GM18873 (cell line): Measurements from ENCODE around the gene CDK19.
"Not testable (repeated sequence)": the region's sequence is repeated elsewhere in the genome, so short reads cannot be mapped to it uniquely, and the experiment has no call there.

Source experiments
- ATAC-seq: cut with Tn5 transposase; IDR thresholded peaks from one replicate; pipeline ENCODE4 v1.9.1; 2021; ENCODE audit warnings: mild to moderate bottlenecking, moderate library complexity, moderate number of reproducible peaks; ENCODE audit not compliant: unreplicated experiment, low FRiP score

CDK19 gene

DNA sequence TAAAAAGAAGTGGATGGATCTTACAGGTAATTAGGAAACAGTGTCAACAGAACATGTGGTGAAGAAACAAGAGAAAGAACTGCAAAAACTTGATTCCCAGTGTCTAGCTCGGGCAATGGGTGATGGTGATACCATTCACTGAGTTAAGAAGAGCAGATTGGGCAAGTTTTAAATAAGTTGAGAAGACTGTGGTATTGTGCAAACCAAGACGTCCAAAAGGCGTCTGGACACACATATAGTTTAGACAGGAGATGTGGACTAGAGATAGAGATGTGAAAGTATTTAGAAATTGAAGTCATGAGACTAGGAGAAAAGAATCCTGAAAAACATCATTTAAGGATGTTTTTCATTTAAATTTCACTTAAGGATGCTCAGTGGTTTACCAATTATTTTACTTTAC, 53.9 kb downstream of the CDK19 start:
- no peak for ATAC-seq

DNA sequence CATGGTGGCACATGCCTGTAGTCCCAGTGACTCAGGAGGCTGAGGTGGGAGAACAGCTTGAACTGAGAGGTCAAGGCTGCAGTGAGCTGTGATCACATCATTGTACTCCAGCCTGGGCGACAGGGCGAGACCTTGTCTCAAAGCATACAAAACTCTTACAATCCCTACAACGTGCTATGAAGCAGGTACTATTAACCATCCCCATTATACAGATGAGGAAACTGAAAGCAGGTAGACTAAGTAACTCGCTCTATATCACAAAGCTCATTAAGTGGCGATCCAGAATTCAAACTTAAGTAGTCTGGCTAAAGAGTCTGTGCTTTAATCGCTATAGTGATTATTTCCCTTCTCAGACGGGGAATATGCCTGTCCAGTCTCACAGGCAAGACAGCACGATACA, 54.7 kb downstream of the CDK19 start:
- no peak for ATAC-seq

GRCh38 chr6:110760098-110760497, 55.2 kb downstream of the CDK19 start:
- not testable (repeated sequence) for ATAC-seq

DNA sequence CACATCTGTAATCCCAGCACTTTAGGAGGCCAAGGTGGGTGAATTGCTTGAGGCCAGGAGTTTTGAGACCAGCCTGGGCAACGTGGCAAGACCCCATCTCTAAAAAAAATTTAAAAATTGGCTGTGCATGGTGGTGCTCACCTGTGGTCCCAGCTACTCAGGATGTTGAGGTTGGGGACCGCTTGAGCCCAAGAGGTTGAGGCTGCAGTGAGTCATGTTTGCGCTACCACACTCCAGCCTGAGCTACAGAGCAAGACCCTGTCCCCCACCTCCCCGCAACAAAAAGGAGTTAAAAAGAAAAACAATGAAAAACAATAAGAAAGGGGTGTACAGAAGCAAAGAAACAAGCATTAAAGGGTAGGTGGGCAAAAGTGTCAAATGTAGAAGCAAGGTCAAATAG, 57.3 kb downstream of the CDK19 start:
- ATAC-seq: no peak

GRCh38 chr6:110756817-110757216, 58.5 kb downstream of the CDK19 start:
- ATAC-seq: no peak

DNA sequence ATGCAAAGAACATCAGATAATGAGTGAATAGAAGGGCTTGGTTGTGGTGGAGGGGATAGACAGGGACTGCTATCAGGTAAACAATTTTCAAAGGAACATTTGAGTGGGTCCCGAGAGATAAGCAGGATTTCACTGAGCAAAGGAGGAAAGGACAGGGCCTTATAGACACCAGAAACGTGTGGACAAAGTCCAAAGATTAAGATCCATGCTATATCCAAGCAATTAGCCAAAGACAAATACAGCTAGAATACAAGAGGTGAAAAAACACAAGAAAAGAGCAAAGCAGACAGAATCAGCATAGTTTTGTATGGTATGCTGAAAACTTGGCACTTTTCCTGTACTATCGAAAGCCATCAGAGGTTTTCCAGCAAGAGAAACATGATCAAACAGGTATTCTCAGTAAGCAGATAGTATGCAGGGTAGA, 59.8 kb downstream of the CDK19 start:
- ATAC-seq: no peak

- not testable (repeated sequence) for ATAC-seq
Observed at GRCh38 chr6:110753936-110754668, 61.2 kb downstream of the CDK19 start.

GRCh38 chr6:110748453-110748852, 66.8 kb downstream of the CDK19 start:
- no peak for ATAC-seq

DNA sequence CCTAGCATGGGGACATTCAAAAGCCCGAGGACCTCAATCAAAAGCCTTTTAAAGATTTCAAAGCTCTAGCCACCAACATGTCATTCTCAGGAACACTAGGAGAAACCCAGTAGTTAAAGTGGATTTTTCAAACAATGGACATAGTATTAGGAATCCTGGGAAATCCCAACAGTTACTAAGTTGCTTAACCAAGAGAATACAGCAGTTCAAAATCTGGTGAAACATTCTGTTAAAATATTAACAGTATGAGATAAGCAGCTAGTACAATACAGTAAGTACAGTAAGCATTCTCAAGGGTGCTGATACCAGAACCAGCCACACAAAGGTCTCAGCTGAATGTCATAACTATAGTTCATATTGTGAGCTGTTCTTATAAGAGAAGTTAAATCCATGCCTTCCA, 68.6 kb downstream of the CDK19 start:
- no peak for ATAC-seq

GRCh38 chr6:110744991-110745390, 70.3 kb downstream of the CDK19 start:
- ATAC-seq: no peak

- not testable (repeated sequence) for ATAC-seq
Observed at GRCh38 chr6:110742552-110742951, 72.7 kb downstream of the CDK19 start.

DNA sequence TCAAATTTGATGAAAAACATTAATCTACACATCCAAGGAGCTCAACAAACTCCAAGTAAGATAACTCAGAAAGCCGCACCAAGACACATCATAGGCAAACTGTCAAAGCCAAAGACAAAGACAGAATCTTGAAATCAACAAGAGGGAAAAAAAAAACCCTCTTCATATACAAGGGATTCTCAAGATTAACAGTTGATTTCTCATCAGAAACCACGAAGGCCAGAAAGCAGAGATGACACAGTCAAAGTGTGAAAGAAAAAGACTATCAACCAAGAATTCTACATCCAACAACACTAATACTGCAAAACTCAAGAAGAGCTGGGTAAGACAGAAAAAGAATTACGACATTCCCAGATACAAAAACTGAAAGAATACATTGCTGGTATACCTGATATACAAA, 73.8 kb downstream of the CDK19 start:
- ATAC-seq: no peak

DNA sequence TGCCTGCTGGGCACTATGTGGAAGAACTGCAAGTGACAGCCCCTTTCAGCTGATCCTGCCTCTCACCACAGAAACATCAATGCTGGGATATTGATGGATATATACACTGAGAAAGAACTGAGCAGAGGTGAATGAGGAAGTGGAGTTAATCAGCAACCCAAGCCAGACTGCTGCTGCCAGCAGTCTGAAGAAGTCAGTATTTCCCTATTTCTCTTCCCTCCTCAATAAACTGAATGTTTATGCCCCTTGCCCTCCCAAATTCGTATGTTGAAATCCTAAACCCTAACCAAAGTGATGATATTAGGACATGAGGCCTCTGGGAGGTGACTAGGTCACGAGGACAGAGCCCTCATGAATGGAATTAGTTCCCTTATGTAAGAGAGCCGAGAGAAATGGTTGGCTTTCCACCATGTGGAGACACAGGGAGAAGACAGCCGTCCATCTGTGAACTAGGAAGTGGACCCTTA, 76.3 kb downstream of the CDK19 start:
- ATAC-seq: no peak

- ATAC-seq: no peak
Observed at GRCh38 chr6:110735666-110736065, 79.6 kb downstream of the CDK19 start.

GRCh38 chr6:110731898-110732297, 83.4 kb downstream of the CDK19 start:
- ATAC-seq: no peak

GRCh38 chr6:110731196-110731595, 84.1 kb downstream of the CDK19 start:
- ATAC-seq: no peak

DNA sequence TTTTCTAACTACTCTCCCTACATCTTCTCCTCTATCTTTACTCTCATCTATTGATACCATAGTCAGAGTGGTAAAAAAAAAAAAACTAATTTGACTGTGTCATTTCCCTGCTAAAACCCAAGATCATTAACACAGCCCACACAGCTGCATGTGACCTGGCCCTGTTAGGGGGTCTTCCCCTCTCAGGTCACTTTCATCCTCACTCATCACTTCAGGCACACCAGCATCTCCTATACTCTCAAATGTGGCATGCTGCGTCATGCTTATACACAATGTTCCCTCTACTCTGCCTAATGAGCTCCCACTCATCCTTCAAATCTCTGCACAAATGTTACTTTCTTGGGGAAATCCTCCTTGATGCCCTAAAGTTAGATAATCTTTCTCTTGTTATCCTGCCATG, 86.8 kb downstream of the CDK19 start:
- ATAC-seq: peak; percentile 89

DNA sequence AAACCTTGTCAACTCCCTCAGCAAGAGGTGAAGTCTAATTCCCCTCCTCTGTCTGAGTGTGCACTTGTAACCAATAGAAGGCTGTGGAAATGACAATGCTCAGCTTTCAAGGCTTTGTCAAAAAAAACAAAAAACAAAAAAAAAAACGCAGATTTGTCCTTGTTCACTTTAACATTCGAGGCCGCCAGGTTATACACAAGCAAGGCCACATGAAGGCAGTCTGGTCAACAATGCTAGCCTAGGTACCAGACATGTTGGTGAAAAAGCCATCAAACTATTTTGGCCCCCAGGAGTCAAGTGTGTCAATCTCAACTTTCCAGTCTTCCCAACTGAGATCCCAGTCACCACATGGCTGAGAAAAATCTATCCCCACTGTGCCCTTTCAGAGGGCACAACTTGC, 92.3 kb downstream of the CDK19 start:
- no peak for ATAC-seq

GRCh38 chr6:110720066-110720465, 95.2 kb downstream of the CDK19 start:
- no peak for ATAC-seq

- not testable (repeated sequence) for ATAC-seq
Observed at GRCh38 chr6:110719601-110720000, 95.7 kb downstream of the CDK19 start.

- ATAC-seq: no peak
Observed at GRCh38 chr6:110714143-110714542, 101.1 kb downstream of the CDK19 start.

DNA sequence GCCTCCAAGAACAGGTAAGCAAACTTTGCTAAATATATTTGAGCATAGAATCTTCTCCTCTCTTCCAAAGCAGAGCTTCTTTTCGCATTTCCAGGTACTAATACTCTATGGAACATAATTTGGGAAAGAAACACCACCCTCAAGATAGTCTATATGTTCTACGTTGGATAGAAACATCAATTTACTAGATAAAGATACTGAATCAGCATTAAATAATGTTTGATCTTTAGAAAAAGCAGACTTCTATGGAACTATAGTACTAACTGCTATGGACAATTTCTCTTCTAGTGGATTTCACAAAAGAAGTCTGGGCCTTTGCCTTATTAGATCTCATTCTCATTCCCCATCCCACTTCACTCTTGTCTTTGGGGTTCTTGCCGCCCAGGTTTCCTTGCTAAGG, 103.0 kb downstream of the CDK19 start:
- ATAC-seq: no peak

GRCh38 chr6:110710115-110710514, 105.2 kb downstream of the CDK19 start:
- ATAC-seq: no peak
